SK-N-SH (cell line): ENCODE data around the gene GNAL. TPM values are rescaled to one million over a fixed set of nuclear protein-coding genes. Genes with fewer than 3 reads are reported as not detected.

Experiments
- CTCF ChIA-PET: fragments of 300-600, 350-600 bp; formaldehyde crosslinking; extraction: SDS; loops from one replicate; lab custom pipeline; 2021; lab: Yijun Ruan, JAX
- POLR2A ChIA-PET: fragments of 350-600 bp; sonication (Branson Sonifier 250); formaldehyde crosslinking; extraction: SDS; loops from one replicate; lab custom pipeline; 2020; ENCODE audit warnings: antibody characterized with exemption, inconsistent platforms; lab: Yijun Ruan, JAX
- DNase-seq: peaks from one replicate; pipeline ENCODE4 v3.0.0; 2012
- H2AFZ ChIP-seq: fragments of 200-600 bp; sonication (generic); 2 replicates; pipeline ENCODE4 v1.8.1; 2016; ENCODE audit warnings: antibody characterized with exemption, mild to moderate bottlenecking, low read depth
- H3F3A ChIP-seq: fragments of 200-600 bp; sonication (generic); replicated peaks from 2 replicates; pipeline ENCODE3; 2016; ENCODE audit warnings: antibody characterized with exemption, mild to moderate bottlenecking; ENCODE audit not compliant: insufficient read depth
- H3K27ac ChIP-seq, 2 experiments: fragments of 200-500 bp in 1 of 2; fragments of 200-600 bp in 1 of 2; sonication (Bioruptor generic) in 1 of 2; sonication (generic), shearing (Covaris generic) in 1 of 2; 2 replicates each; pipeline versions ENCODE4 v1.5.1 to v1.6.1; 2014 to 2016; ENCODE audit warnings: low read depth in 2 of 2, inconsistent platforms in 1 of 2, low read length in 1 of 2, mild to moderate bottlenecking in 1 of 2, mixed read lengths in 1 of 2
- H3K27me3 ChIP-seq: fragments of 200-600 bp; sonication (generic), shearing (Covaris generic); 2 replicates; pipeline ENCODE4 v1.6.1; 2016; ENCODE audit warnings: mixed run types; ENCODE audit not compliant: insufficient read depth
- H3K36me3 ChIP-seq, 2 experiments: fragments of 200-500 bp in 1 of 2; fragments of 200-600 bp in 1 of 2; sonication (Bioruptor generic) in 1 of 2; sonication (generic) in 1 of 2; replicated peaks in 1 of 2; 2 replicates each; pipeline versions ENCODE3 to v1.5.1; 2014 to 2016; ENCODE audit warnings: low read length in 1 of 2, mild to moderate bottlenecking in 1 of 2; ENCODE audit not compliant: insufficient read depth in 2 of 2, control insufficient read depth in 1 of 2
- H3K4me1 ChIP-seq, 2 experiments: fragments of 200-500 bp in 1 of 2; fragments of 200-600 bp in 1 of 2; sonication (Bioruptor generic) in 1 of 2; sonication (generic), shearing (Covaris generic) in 1 of 2; 2 replicates each; pipeline versions ENCODE4 v1.5.1 to v1.6.1; 2014 to 2016; ENCODE audit warnings: low read depth in 1 of 2, low read length in 1 of 2, mixed run types in 1 of 2; ENCODE audit not compliant: insufficient read depth in 2 of 2, control insufficient read depth in 1 of 2
- H3K4me2 ChIP-seq: fragments of 200-600 bp; sonication (generic), shearing (Covaris generic); 2 replicates; pipeline ENCODE4 v1.6.1; 2017; ENCODE audit warnings: mixed run types
- H3K4me3 ChIP-seq, 2 experiments: fragments of 200-500 bp in 1 of 2; fragments of 200-600 bp in 1 of 2; sonication (Bioruptor generic) in 1 of 2; sonication (generic), shearing (Covaris generic) in 1 of 2; 2 replicates each; pipeline versions ENCODE4 v1.5.1 to v1.8.1; 2014 to 2016; ENCODE audit warnings: low read depth in 2 of 2, inconsistent platforms in 1 of 2, low read length in 1 of 2, mild to moderate bottlenecking in 1 of 2, mixed read lengths in 1 of 2, moderate library complexity in 1 of 2
- H3K79me2 ChIP-seq: fragments of 200-600 bp; sonication (generic); 2 replicates; pipeline ENCODE4 v1.8.1; 2017; ENCODE audit warnings: mild to moderate bottlenecking; ENCODE audit not compliant: insufficient read depth
- H3K9ac ChIP-seq: fragments of 200-600 bp; sonication (generic); 2 replicates; pipeline ENCODE4 v1.6.1; 2017; ENCODE audit warnings: mixed run types
- H3K9me2 ChIP-seq: fragments of 200-600 bp; sonication (generic); 2 replicates; pipeline ENCODE4 v1.6.1; 2017; ENCODE audit warnings: mixed run types
- H3K9me3 ChIP-seq: fragments of 200-600 bp; sonication (generic); 2 replicates; pipeline ENCODE4 v1.6.1; 2017; ENCODE audit warnings: mixed run types, mild to moderate bottlenecking, moderate library complexity
- H4K20me1 ChIP-seq: fragments of 200-600 bp; sonication (generic); 2 replicates; pipeline ENCODE4 v1.6.1; 2017; ENCODE audit warnings: mild to moderate bottlenecking, mixed run types; ENCODE audit not compliant: insufficient read depth
- ELF1 ChIP-seq: IDR thresholded peaks from 2 replicates; pipeline ENCODE4 v1.4.0; 2012
- EZH2phosphoT487 ChIP-seq: fragments of 200-600 bp; sonication (generic); IDR thresholded peaks from 2 replicates; pipeline ENCODE4 v1.6.1; 2017; ENCODE audit warnings: low read depth, mixed run types, mild to moderate bottlenecking, antibody characterized with exemption, moderate library complexity, borderline replicate concordance
- FOXJ3 ChIP-seq: sonication (generic); formaldehyde crosslinking; IDR thresholded peaks from 2 replicates; pipeline ENCODE4 v1.5.1; 2020; ENCODE audit warnings: mild to moderate bottlenecking, missing genetic modification reagents
- GABPA ChIP-seq: IDR thresholded peaks from 2 replicates; pipeline ENCODE4 v1.4.0; 2012; ENCODE audit warnings: low read depth, mild to moderate bottlenecking
- MEF2A ChIP-seq: IDR thresholded peaks from 2 replicates; pipeline ENCODE4 v1.4.0; 2012; ENCODE audit warnings: low read depth, borderline replicate concordance
- NFIC ChIP-seq: IDR thresholded peaks from 2 replicates; pipeline ENCODE4 v1.4.0; 2012; ENCODE audit warnings: borderline replicate concordance
- PBX3 ChIP-seq: IDR thresholded peaks from 2 replicates; pipeline ENCODE4; 2012
- POLR2AphosphoS5 ChIP-seq: IDR thresholded peaks from 2 replicates; pipeline ENCODE4 v1.6.1; 2012; ENCODE audit warnings: low read depth, low read length
- REST ChIP-seq: IDR thresholded peaks from 2 replicates; pipeline ENCODE4 v1.6.1; 2012; ENCODE audit warnings: mild to moderate bottlenecking, low read depth, low read length, moderate library complexity
- TAF1 ChIP-seq: IDR thresholded peaks from 2 replicates; pipeline ENCODE4 v1.6.1; 2012; ENCODE audit warnings: low read depth, mild to moderate bottlenecking, low read length, moderate library complexity, borderline replicate concordance
- TCF12 ChIP-seq: IDR thresholded peaks from 2 replicates; pipeline ENCODE4 v1.4.0; 2012
- USF1 ChIP-seq: IDR thresholded peaks from 2 replicates; pipeline ENCODE4 v1.4.0; 2012; ENCODE audit warnings: low read depth, borderline replicate concordance
- USF2 ChIP-seq: fragments of 150-350 bp; IDR thresholded peaks from 2 replicates; pipeline ENCODE4 v1.6.1; 2017; ENCODE audit warnings: antibody characterized with exemption, low read length, low read depth, borderline replicate concordance
- WGBS: methylation state at CpG from one replicate; pipeline ENCODE4 v1.1.6; 2017; ENCODE audit warnings: low lambda C conversion rate; 5-methylcytosine and 5-hydroxymethylcytosine counted together
- polyA plus RNA-seq, 3 experiments: library from polyadenylated mRNA; depleted of rRNA; stranded (reverse); fragments of >200 nt; gene quantifications; 2 replicates each; pipeline ENCODE4 v1.2.3, GENCODE V29; 2012
- TF ChIP-seq, protein P1 (sequence below): IDR thresholded peaks from 2 replicates; pipeline ENCODE4 v1.4.0; 2012; ENCODE audit warnings: low read depth

GNAL gene
- polyA plus RNA-seq, 1 of the 3 experiments (the other 2 are of a cell fraction), result 0.13 TPM

DNA sequence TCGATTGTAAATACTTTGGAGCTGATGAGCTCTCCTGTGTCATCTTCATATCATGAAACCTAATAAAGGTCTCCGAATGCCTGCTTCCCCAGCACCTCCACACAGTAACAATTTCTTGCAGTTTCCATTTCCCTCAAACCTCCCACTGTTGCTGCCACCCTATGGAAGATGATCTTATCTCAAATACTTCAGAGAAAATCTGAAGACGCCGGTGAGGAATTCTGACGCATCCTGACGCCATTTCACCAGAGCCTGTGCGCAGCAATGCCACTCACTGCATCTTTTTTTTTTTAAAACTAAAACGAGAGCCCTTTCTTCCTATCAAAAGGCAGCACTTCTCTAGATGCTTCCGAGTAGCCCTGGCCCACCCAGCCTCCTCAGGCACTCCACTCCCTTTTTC, 31.9 kb upstream of the GNAL start:
- 17% methylated on average over 9 of the region's 9 CpGs for WGBS
- Histone ChIP-seq H3K4me1 (no peaks in the 10 kb centered on the region), H3K4me2 (no peak overlapping the region), H2AFZ (no peak overlapping the region), H3K79me2 (no peaks in the 10 kb centered on the region), H3K36me3 (no peaks in the 10 kb centered on the region), H3K27me3 (peaks cover 61% of the 10 kb centered on the region), H3K9ac (no peak overlapping the region), H3F3A (no peaks in the 10 kb centered on the region), H4K20me1 (no peaks in the 10 kb centered on the region), H3K9me3 (no peaks in the 10 kb centered on the region), H3K4me3 (no peak overlapping the region), H3K9me2 (no peaks in the 10 kb centered on the region), H3K27ac (no peak overlapping the region)
- ChIA-PET POLR2A (no interaction called here), CTCF (no interaction called here)
- DNase-seq, result no peak
- no peak for TF ChIP-seq PBX3
- no peak for TF ChIP-seq FOXJ3 (CRISPR knock-in tag)
- no peak for TF ChIP-seq GABPA

GRCh38 chr18:11657554-11657953, 31.5 kb upstream of the GNAL start:
- H3F3A ChIP-seq, result no peaks in the 10 kb centered on the region
- H3K27me3 ChIP-seq, result peaks cover 60% of the 10 kb centered on the region
- DNase-seq, result no peak
- no peaks in the 10 kb centered on the region for H3K9me2 ChIP-seq
- no peak overlapping the region for H3K27ac ChIP-seq
- ChIA-PET CTCF (no interaction called here), POLR2A (no interaction called here)
- H3K36me3 ChIP-seq, result no peaks in the 10 kb centered on the region
- H2AFZ ChIP-seq, result no peak overlapping the region
- TF ChIP-seq TAF1 (no peak), FOXJ3 (CRISPR knock-in tag) (no peak), NFIC (no peak)
- H3K4me1 ChIP-seq, result no peaks in the 10 kb centered on the region
- no peaks in the 10 kb centered on the region for H4K20me1 ChIP-seq
- H3K4me2 ChIP-seq, result no peak overlapping the region
- no peaks in the 10 kb centered on the region for H3K79me2 ChIP-seq
- H3K9me3 ChIP-seq, result no peaks in the 10 kb centered on the region
- no peak overlapping the region for H3K9ac ChIP-seq
- H3K4me3 ChIP-seq, result no peak overlapping the region
- 14% methylated on average over 8 of the region's 8 CpGs for whole genome bisulfite sequencing

DNA sequence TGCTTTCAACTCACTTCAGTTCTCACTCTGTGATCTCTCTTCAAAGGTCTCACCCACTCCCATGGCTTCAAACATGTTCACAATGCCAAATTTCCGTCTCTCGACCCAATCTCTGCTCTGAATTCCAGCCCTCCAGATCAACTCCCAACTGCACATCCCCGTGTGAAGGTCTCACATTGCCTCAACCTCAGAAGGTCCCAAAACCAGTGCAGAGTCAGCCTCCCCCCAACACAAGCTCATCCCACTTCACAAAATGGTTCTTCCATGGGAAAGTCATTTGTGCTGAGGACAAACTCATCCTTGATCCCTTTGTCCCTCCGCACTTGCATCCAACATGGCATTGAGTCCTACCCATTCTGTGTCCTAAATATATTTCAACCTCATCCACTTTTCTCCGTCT, 31.0 kb upstream of the GNAL start:
- Histone ChIP-seq H3K79me2 (no peaks in the 10 kb centered on the region), H3F3A (no peaks in the 10 kb centered on the region), H3K9ac (no peak overlapping the region), H3K4me2 (no peak overlapping the region), H3K27me3 (peaks cover 57% of the 10 kb centered on the region), H3K36me3 (no peaks in the 10 kb centered on the region), H3K9me3 (no peaks in the 10 kb centered on the region), H2AFZ (no peak overlapping the region), H4K20me1 (no peaks in the 10 kb centered on the region), H3K4me3 (no peak overlapping the region), H3K9me2 (no peaks in the 10 kb centered on the region), H3K27ac (no peak overlapping the region), H3K4me1 (no peaks in the 10 kb centered on the region)
- no peak for DNase-seq
- ChIA-PET POLR2A (no interaction called here), CTCF (no interaction called here)
- WGBS, result 14% methylated on average over 5 of the region's 5 CpGs
- TF ChIP-seq, protein P1, sequence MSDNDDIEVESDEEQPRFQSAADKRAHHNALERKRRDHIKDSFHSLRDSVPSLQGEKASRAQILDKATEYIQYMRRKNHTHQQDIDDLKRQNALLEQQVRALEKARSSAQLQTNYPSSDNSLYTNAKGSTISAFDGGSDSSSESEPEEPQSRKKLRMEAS, result no peak
- TF ChIP-seq USF2, result no peak
- TF ChIP-seq PBX3, result no peak
- TF ChIP-seq FOXJ3 (CRISPR knock-in tag), result no peak
- TF ChIP-seq USF1, result no peak
- TF ChIP-seq MEF2A, result no peak
- no peak for TF ChIP-seq TCF12
- TF ChIP-seq REST, result no peak
- no peak for TF ChIP-seq ELF1
- no peak for TF ChIP-seq POLR2AphosphoS5
- no peak for TF ChIP-seq NFIC
- no peak for TF ChIP-seq EZH2phosphoT487
